GM12873 (cell line): ENCODE measurements around the gene PNRC2.

Experiments
- CTCF ChIP-seq: IDR thresholded peaks from 2 replicates; pipeline ENCODE4 v1.5.1; 2012; ENCODE audit warnings: low read depth, mild to moderate bottlenecking, moderate library complexity, low read length, control low read depth; ENCODE audit not compliant: insufficient read depth; ENCODE audit errors: missing control alignments

Gene PNRC2

GRCh38 chr1:23980728-23981070, 21.1 kb downstream of the PNRC2 start:
- no peak for TF ChIP-seq CTCF

GRCh38 chr1:23984417-23985186, 25.0 kb downstream of the PNRC2 start:
- no peak for TF ChIP-seq CTCF

GRCh38 chr1:23989263-23989662, 29.6 kb downstream of the PNRC2 start:
- TF ChIP-seq CTCF: no peak

GRCh38 chr1:23995431-23995837, 35.8 kb downstream of the PNRC2 start:
- TF ChIP-seq CTCF: no peak

GRCh38 chr1:23996700-23997229, 37.1 kb downstream of the PNRC2 start:
- no peak for TF ChIP-seq CTCF

- TF ChIP-seq CTCF: no peak
Measured at GRCh38 chr1:23997812-23998211, 38.2 kb downstream of the PNRC2 start.

- no peak for TF ChIP-seq CTCF
Measured at GRCh38 chr1:23999156-23999671, 39.6 kb downstream of the PNRC2 start.
